PC-3 (cell line): ENCODE measurements around the gene HERC6. TPM values are rescaled to one million over a fixed set of nuclear protein-coding genes. Genes with fewer than 3 reads are reported as not detected.

Experiments
- ATAC-seq: fragments of 200-7000 bp; cut with Tn5 transposase; 2 replicates; pipeline ENCODE4 v1.9.1; 2020; ENCODE audit warnings: mild to moderate bottlenecking, moderate library complexity
- BruUV-seq: library from RNA; stranded (reverse); fragments of 400-500 nt; replicated peaks from 2 replicates; lab custom pipeline; 2021; lab: Mats Ljungman, UMichigan
- CTCF ChIA-PET: fragments of 300-600 bp; sonication (Branson Sonifier 250); formaldehyde crosslinking; loops from one replicate; lab custom pipeline; 2022; ENCODE audit warnings: antibody characterized with exemption; lab: Charles Lee
- POLR2A ChIA-PET: fragments of 300-600 bp; sonication (Branson Sonifier 250); formaldehyde crosslinking; loops from one replicate; lab custom pipeline; 2022; ENCODE audit warnings: antibody characterized with exemption; ENCODE audit not compliant: unreplicated experiment; lab: Charles Lee
- DNase-seq: peaks from one replicate; pipeline ENCODE4 v3.0.0-alpha.2; 2015
- H2AFZ ChIP-seq: fragments of 300-600 bp; sonication (generic); 2 replicates; pipeline ENCODE4 v1.6.0; 2016; ENCODE audit warnings: antibody characterized with exemption, low read length
- H3F3A ChIP-seq: fragments of 300-600 bp; sonication (generic); one replicate; pipeline ENCODE4 v1.6.0; 2017; ENCODE audit warnings: antibody characterized with exemption, low read length, control low read depth, mild to moderate bottlenecking; ENCODE audit not compliant: unreplicated experiment
- H3K27ac ChIP-seq: fragments of 300-600 bp; sonication (generic); 2 replicates; pipeline ENCODE4 v1.5.1; 2016; ENCODE audit warnings: mild to moderate bottlenecking, low read length
- H3K27me3 ChIP-seq: fragments of 300-600 bp; sonication (generic); 2 replicates; pipeline ENCODE4 v1.6.1; 2016; ENCODE audit warnings: low read length, mixed read lengths
- H3K36me3 ChIP-seq: fragments of 300-600 bp; sonication (generic); 2 replicates; pipeline ENCODE4 v1.6.1; 2016; ENCODE audit warnings: low read depth, mixed run types, low read length, mixed read lengths
- H3K4me1 ChIP-seq: fragments of 300-600 bp; sonication (generic); 2 replicates; pipeline ENCODE4 v1.5.1; 2016; ENCODE audit warnings: low read length; ENCODE audit not compliant: insufficient read depth
- H3K4me2 ChIP-seq: fragments of 300-600 bp; sonication (generic); 2 replicates; pipeline ENCODE4 v1.6.0; 2016; ENCODE audit warnings: low read length
- H3K4me3 ChIP-seq: fragments of 300-600 bp; sonication (generic); 2 replicates; pipeline ENCODE4 v1.5.1; 2016; ENCODE audit warnings: mild to moderate bottlenecking, low read length, mixed read lengths
- H3K79me2 ChIP-seq: fragments of 300-600 bp; sonication (generic); 2 replicates; pipeline ENCODE4 v1.6.1; 2017; ENCODE audit warnings: low read length, mixed read lengths
- H3K9ac ChIP-seq: fragments of 300-600 bp; sonication (generic); 2 replicates; pipeline ENCODE4 v1.6.0; 2016; ENCODE audit warnings: mild to moderate bottlenecking, low read length
- H3K9me2 ChIP-seq: fragments of 300-600 bp; sonication (generic); replicated peaks from 2 replicates; pipeline ENCODE4 v1.6.1; 2016; ENCODE audit warnings: mixed run types, low read length, mixed read lengths
- H3K9me3 ChIP-seq: fragments of 300-600 bp; sonication (generic); 2 replicates; pipeline ENCODE4 v1.6.1; 2016; ENCODE audit warnings: low read length, mixed read lengths
- H4K20me1 ChIP-seq: fragments of 300-600 bp; sonication (generic); 2 replicates; pipeline ENCODE4 v1.6.1; 2016; ENCODE audit warnings: low read length, mixed read lengths
- CTCF ChIP-seq: fragments of 300-600 bp; sonication (generic); conservative IDR thresholded peaks from 2 replicates; pipeline ENCODE4 v1.5.1; 2017; ENCODE audit warnings: antibody characterized with exemption, low read depth, mild to moderate bottlenecking, low read length
- EZH2 ChIP-seq: fragments of 300-600 bp; sonication (generic); IDR thresholded peaks from one replicate; pipeline ENCODE4 v1.6.1; 2017; ENCODE audit warnings: antibody characterized with exemption, mild to moderate bottlenecking, low read length; ENCODE audit not compliant: unreplicated experiment
- EZH2phosphoT487 ChIP-seq: fragments of 300-600 bp; sonication (generic); IDR thresholded peaks from 2 replicates; pipeline ENCODE4 v1.6.1; 2018; ENCODE audit warnings: mild to moderate bottlenecking, antibody characterized with exemption, low read length, borderline replicate concordance
- intact Hi-C: fragments of 100-400 bp; cut with micrococcal nuclease; formaldehyde crosslinking; loops from 2 replicates; pipeline ENCODE4 v1.9.0; 2023
- total RNA-seq: library from RNA; depleted of rRNA; stranded (reverse); fragments of >200 nt; gene quantifications from 2 replicates; pipeline ENCODE4 v1.2.3, GENCODE V29; 2014

The HERC6 gene
- total RNA-seq, 1 experiment from 2014 or later = 4.8 TPM

GRCh38 chr4:88411491-88412096 lies 32.9 kb downstream of the HERC6 start:
- no peak overlapping the region for H3K9ac ChIP-seq
- no peak overlapping the region for H2AFZ ChIP-seq
- H3K27ac ChIP-seq = no peak overlapping the region
- H3K9me2 ChIP-seq = no peaks in the 10 kb centered on the region
- POLR2A ChIA-PET = no interaction called here
- H3K27me3 ChIP-seq = no peaks in the 10 kb centered on the region
- CTCF ChIA-PET = no interaction called here
- H3F3A ChIP-seq = no peaks in the 10 kb centered on the region
- no peaks in the 10 kb centered on the region for H3K9me3 ChIP-seq
- intact Hi-C loops = no loop called here
- no peak for TF ChIP-seq EZH2
- no peak for TF ChIP-seq EZH2phosphoT487
- TF ChIP-seq CTCF = no peak
- no TSS peak for BruUV-seq
- DNase-seq (no peak), ATAC-seq (no peak)
- no peaks in the 10 kb centered on the region for H3K36me3 ChIP-seq
- no peaks in the 10 kb centered on the region for H4K20me1 ChIP-seq
- H3K79me2 ChIP-seq = no peaks in the 10 kb centered on the region
- peaks cover 4% of the 10 kb centered on the region for H3K4me1 ChIP-seq
- H3K4me2 ChIP-seq = no peak overlapping the region
- no peak overlapping the region for H3K4me3 ChIP-seq

GRCh38 chr4:88413801-88414200 lies 35.1 kb downstream of the HERC6 start:
- H2AFZ ChIP-seq = no peak overlapping the region
- TF ChIP-seq EZH2 = no peak
- no peak for TF ChIP-seq EZH2phosphoT487
- no peak for TF ChIP-seq CTCF
- H3K4me3 ChIP-seq = no peak overlapping the region
- CTCF ChIA-PET = no interaction called here
- no peaks in the 10 kb centered on the region for H3K27me3 ChIP-seq
- H3K4me2 ChIP-seq = no peak overlapping the region
- no peaks in the 10 kb centered on the region for H4K20me1 ChIP-seq
- no peaks in the 10 kb centered on the region for H3F3A ChIP-seq
- H3K9me3 ChIP-seq = no peaks in the 10 kb centered on the region
- no peaks in the 10 kb centered on the region for H3K9me2 ChIP-seq
- H3K79me2 ChIP-seq = no peaks in the 10 kb centered on the region
- POLR2A ChIA-PET = no interaction called here
- intact Hi-C loops = no loop called here
- H3K9ac ChIP-seq = no peak overlapping the region
- H3K4me1 ChIP-seq = peaks cover 4% of the 10 kb centered on the region
- no TSS peak for BruUV-seq
- DNase-seq = no peak
- no peak overlapping the region for H3K27ac ChIP-seq
- no peaks in the 10 kb centered on the region for H3K36me3 ChIP-seq
- ATAC-seq = no peak

GRCh38 chr4:88414755-88415154 lies 36.1 kb downstream of the HERC6 start:
- Histone ChIP-seq H3K4me3 (no peak overlapping the region), H3K27me3 (no peaks in the 10 kb centered on the region), H3K27ac (no peak overlapping the region), H3K9ac (no peak overlapping the region), H3K9me2 (no peaks in the 10 kb centered on the region), H3K79me2 (no peaks in the 10 kb centered on the region), H3K4me1 (peaks cover 4% of the 10 kb centered on the region), H4K20me1 (no peaks in the 10 kb centered on the region), H3K4me2 (no peak overlapping the region), H3K9me3 (no peaks in the 10 kb centered on the region), H3F3A (no peaks in the 10 kb centered on the region), H3K36me3 (no peaks in the 10 kb centered on the region), H2AFZ (no peak overlapping the region)
- no TSS peak for BruUV-seq
- DNase-seq (no peak), ATAC-seq (no peak)
- CTCF ChIA-PET = no interaction called here
- POLR2A ChIA-PET = no interaction called here
- no peak for TF ChIP-seq EZH2phosphoT487
- TF ChIP-seq EZH2 = no peak
- TF ChIP-seq CTCF = no peak
- intact Hi-C loops = no loop called here
